K562 (cell line): ENCODE data around the gene DPYSL3. TPM values are rescaled to one million over a fixed set of nuclear protein-coding genes. Genes with fewer than 3 reads are reported as not detected.

ENCODE experiments used
- CREB3L1 ChIP-seq: fragments of 450-650 bp; IDR thresholded peaks from 2 replicates; pipeline ENCODE4 v1.6.1; 2014; ENCODE audit warnings: low read depth, mild to moderate bottlenecking, moderate library complexity, borderline replicate concordance
- JUNB ChIP-seq: fragments of 450-650 bp; formaldehyde crosslinking; conservative IDR thresholded peaks from 2 replicates; pipeline ENCODE4 v1.4.0; 2020; ENCODE audit warnings: mild to moderate bottlenecking
- MEF2D ChIP-seq: conservative IDR thresholded peaks from 2 replicates; pipeline ENCODE4 v1.6.1; 2016; ENCODE audit warnings: low read depth, missing genetic modification characterization, missing compliant biosample characterization
- MTA3 ChIP-seq: fragments of 450-650 bp; formaldehyde crosslinking; IDR thresholded peaks from 2 replicates; pipeline ENCODE4 v1.6.1; 2017; ENCODE audit warnings: mild to moderate bottlenecking, borderline replicate concordance
- SMAD2 ChIP-seq: fragments of 150-350 bp; IDR thresholded peaks from 2 replicates; pipeline ENCODE4 v1.6.1; 2014; ENCODE audit warnings: low read depth, mild to moderate bottlenecking, low read length
- THAP7 ChIP-seq: fragments of 250-450 bp; sonication (Bioruptor Pico); IDR thresholded peaks from 2 replicates; pipeline ENCODE4 v1.5.0; 2021
- ZNF175 ChIP-seq: fragments of 200-800 bp; sonication (Bioruptor generic); IDR thresholded peaks from 2 replicates; pipeline ENCODE4 v1.6.1; 2016; ENCODE audit warnings: low read depth, mild to moderate bottlenecking, missing genetic modification characterization, missing compliant biosample characterization
- ZNF445 ChIP-seq: fragments of 250-450 bp; sonication (Bioruptor Pico); IDR thresholded peaks from 2 replicates; pipeline ENCODE4 v1.4.0; 2020; ENCODE audit warnings: low read depth, mild to moderate bottlenecking, moderate library complexity
- ZZZ3 ChIP-seq: fragments of 450-650 bp; IDR thresholded peaks from 2 replicates; pipeline ENCODE4 v1.6.1; 2016; ENCODE audit warnings: antibody characterized with exemption, mild to moderate bottlenecking, moderate library complexity
- polyA plus RNA-seq, 8 experiments: library from polyadenylated mRNA; depleted of rRNA in 4 of 8; stranded (reverse) in 5 of 8; unstranded in 3 of 8; fragments of >200 nt; fragmentation: Nextera tagmentation in 2 of 8; fragmentation: Illumina TruSeq in 1 of 8; extraction: Ambion mirVana in 2 of 8; extraction: Trizol in 1 of 8; gene quantifications; 2 replicates each; pipeline versions ENCODE4 v1.2.1 to v1.2.3, GENCODE V29; 2011 to 2014; ENCODE audit warnings: inconsistent platforms in 1 of 8, missing spikeins in 1 of 8
- total RNA-seq, 7 experiments: library from RNA; depleted of rRNA in 6 of 7; stranded (reverse); fragments of >200 nt in 6 of 7; fragmentation: Illumina TruSeq in 2 of 7; extraction: Trizol in 2 of 7; gene quantifications; 2 replicates each; pipeline versions ENCODE4 v1.2.1 to v1.2.3, GENCODE V29; 2011 to 2021; ENCODE audit warnings: low replicate concordance in 1 of 7
- TF ChIP-seq, protein P1 (sequence below): sonication (generic); formaldehyde crosslinking; IDR thresholded peaks from 2 replicates; pipeline ENCODE4 v1.8.1; 2023; ENCODE audit warnings: mild to moderate bottlenecking, missing genetic modification reagents
- TF ChIP-seq, protein P2 (sequence below): fragments of 450-650 bp; formaldehyde crosslinking; IDR thresholded peaks from 2 replicates; pipeline ENCODE4 v1.4.0; 2022; ENCODE audit warnings: mild to moderate bottlenecking, moderate library complexity

The DPYSL3 gene
- total and polyA plus RNA-seq, 9 of the 15 experiments (the other 6 are each of a cell fraction or from before 2014, with no cell fraction given), result 0.07 to 0.55 TPM; not detected in 7

DNA sequence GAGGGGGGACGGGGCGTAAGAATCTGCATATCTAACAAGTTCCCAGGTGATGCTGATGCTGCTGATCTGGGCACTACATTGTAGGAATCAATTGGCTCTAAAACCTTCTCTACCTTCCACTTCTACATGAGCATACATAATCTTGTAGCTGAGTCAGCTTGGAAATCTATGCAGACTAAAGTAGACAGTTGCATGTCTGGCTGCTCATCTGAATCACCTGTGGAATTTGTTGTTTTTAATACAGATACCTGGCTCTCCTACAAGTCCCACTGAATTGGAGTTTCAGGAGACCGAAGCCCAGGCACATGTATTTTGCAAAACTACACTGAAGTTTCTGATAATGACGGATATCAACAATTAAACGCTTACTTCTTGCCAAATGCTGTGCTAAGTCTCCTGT is 161.4 kb downstream of the DPYSL3 start (continued):
- TF ChIP-seq, protein P1, sequence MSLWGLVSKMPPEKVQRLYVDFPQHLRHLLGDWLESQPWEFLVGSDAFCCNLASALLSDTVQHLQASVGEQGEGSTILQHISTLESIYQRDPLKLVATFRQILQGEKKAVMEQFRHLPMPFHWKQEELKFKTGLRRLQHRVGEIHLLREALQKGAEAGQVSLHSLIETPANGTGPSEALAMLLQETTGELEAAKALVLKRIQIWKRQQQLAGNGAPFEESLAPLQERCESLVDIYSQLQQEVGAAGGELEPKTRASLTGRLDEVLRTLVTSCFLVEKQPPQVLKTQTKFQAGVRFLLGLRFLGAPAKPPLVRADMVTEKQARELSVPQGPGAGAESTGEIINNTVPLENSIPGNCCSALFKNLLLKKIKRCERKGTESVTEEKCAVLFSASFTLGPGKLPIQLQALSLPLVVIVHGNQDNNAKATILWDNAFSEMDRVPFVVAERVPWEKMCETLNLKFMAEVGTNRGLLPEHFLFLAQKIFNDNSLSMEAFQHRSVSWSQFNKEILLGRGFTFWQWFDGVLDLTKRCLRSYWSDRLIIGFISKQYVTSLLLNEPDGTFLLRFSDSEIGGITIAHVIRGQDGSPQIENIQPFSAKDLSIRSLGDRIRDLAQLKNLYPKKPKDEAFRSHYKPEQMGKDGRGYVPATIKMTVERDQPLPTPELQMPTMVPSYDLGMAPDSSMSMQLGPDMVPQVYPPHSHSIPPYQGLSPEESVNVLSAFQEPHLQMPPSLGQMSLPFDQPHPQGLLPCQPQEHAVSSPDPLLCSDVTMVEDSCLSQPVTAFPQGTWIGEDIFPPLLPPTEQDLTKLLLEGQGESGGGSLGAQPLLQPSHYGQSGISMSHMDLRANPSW (CRISPR knock-in tag), result no peak
- TF ChIP-seq ZZZ3 (no peak), MTA3 (no peak), MEF2D (tag) (no peak), ZNF445 (no peak), CREB3L1 (no peak), ZNF175 (no peak), SMAD2 (no peak), JUNB (CRISPR knock-in tag) (no peak), THAP7 (CRISPR knock-in tag) (no peak)
- TF ChIP-seq, protein P2, sequence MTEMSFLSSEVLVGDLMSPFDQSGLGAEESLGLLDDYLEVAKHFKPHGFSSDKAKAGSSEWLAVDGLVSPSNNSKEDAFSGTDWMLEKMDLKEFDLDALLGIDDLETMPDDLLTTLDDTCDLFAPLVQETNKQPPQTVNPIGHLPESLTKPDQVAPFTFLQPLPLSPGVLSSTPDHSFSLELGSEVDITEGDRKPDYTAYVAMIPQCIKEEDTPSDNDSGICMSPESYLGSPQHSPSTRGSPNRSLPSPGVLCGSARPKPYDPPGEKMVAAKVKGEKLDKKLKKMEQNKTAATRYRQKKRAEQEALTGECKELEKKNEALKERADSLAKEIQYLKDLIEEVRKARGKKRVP (CRISPR knock-in tag), result no peak
